ENCODE data around the gene VPS54. TPM values are rescaled to one million over a fixed set of nuclear protein-coding genes. Genes with fewer than 3 reads are reported as not detected.

The VPS54 gene
- total RNA-seq, 1 experiment from 2014 or later: 12.4 TPM

DNA sequence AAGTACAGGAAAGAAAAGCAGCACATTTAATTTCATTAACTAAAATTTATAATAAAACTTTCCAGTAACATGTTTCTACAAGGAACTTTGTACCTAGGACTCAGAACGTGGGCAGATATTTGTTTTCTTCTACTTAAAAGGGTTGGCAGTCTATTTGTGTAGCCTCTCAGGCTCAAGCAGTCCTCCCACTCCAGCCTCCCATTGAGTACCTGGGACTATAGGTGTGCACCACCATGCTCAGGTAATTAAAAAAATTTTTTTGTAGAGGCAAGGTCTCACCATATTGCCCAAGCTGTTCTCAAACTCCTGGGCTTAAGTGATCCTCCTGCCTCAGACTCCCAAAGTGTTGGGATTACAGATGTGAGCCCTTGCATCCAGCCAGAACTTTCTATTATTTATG lies 140.7 kb downstream of the VPS54 start:
- ATAC-seq (no peak), DNase-seq (ENCODE audit: low read depth, low spot score) (no peak)
- Histone ChIP-seq H3K4me1 (ENCODE audit: control insufficient read depth in 1 of 2, insufficient read depth in 2 of 2, low read length in 2 of 2) (no peaks in the 10 kb centered on the region), H3K27me3 (ENCODE audit: insufficient read depth, low read length) (no peaks in the 10 kb centered on the region), H3K9me2 (ENCODE audit: insufficient read depth) (no peaks in the 10 kb centered on the region), H3K36me3 (ENCODE audit: control insufficient read depth in 1 of 2, insufficient read depth in 2 of 2, low read length in 2 of 2) (0 out of 4 replicates have a peak, but pooled peaks cover 0 to 6% of the 10 kb centered on the region in 2 experiments), H3K4me3 (replicated peaks in 1 of 2; ENCODE audit: low read depth in 1 of 2, low read length in 2 of 2) (no peak overlapping the region), H3K4me2 (ENCODE audit: low read length) (no peak overlapping the region), H2AFZ (ENCODE audit: low read depth, low read length, poor library complexity, severe bottlenecking) (no peak overlapping the region), H3K79me2 (ENCODE audit: insufficient read depth, low read length) (no peaks in the 10 kb centered on the region), H3K9ac (ENCODE audit: low read length) (no peak overlapping the region), H3K27ac (ENCODE audit: low read depth, low read length) (no peak overlapping the region), H3K9me3 (ENCODE audit: control insufficient read depth in 1 of 2, insufficient read depth in 1 of 2, low read depth in 1 of 2, low read length in 2 of 2) (no peaks in the 10 kb centered on the region; a peak in 1 of 4 replicates), H4K20me1 (ENCODE audit: insufficient read depth) (no peaks in the 10 kb centered on the region)
- intact Hi-C loops (cut with micrococcal nuclease): no loop called here
- TF ChIP-seq POLR2AphosphoS5 (IDR thresholded peaks at IDR 0.05; ENCODE audit: low read depth, low read length) (no peak), CEBPB (IDR thresholded peaks at IDR 0.05; ENCODE audit: low read depth) (no peak), JUND (IDR thresholded peaks at IDR 0.05) (no peak), FOSL1 (IDR thresholded peaks at IDR 0.05; ENCODE audit: low read depth) (no peak)
- TF ChIP-seq, protein P1, sequence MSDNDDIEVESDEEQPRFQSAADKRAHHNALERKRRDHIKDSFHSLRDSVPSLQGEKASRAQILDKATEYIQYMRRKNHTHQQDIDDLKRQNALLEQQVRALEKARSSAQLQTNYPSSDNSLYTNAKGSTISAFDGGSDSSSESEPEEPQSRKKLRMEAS (IDR thresholded peaks at IDR 0.05): no peak
- ChIA-PET CTCF (interaction anchor here (0.7 to 1.0 kb wide), 2 partner anchors 17 to 180 kb away, joined by 3 read pairs; no protein-coding TSS in a partner anchor), RAD21 (ENCODE audit: low non-redundant PET in 1 of 2, low total read pairs in 2 of 2, uncharacterized antibody in 2 of 2, unreplicated experiment in 2 of 2) (no interaction called here), POLR2A (no interaction called here)
- BruUV-seq (replicated peaks): no TSS peak

DNA sequence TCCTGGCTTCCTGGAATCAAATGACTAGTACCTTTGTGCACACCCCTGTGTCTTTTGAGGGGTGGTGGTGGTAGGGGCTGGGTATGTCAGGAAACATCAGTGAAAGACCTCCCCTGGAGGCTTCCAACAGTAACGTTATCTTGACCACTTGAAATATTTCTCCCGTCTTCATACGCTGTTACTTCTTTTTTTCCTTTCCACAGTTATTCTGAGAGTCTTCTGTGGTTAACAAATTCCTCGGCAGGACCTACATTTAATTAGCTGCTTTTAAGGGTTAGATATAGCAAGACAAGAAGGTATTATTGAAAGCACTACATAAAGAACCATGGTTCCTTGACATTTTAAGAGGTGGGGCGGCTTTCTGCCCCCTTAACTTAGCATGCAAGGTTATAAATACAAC lies 142.9 kb downstream of the VPS54 start:
- no peaks in the 10 kb centered on the region; a peak in 1 of 4 replicates for H3K9me3 ChIP-seq (ENCODE audit: control insufficient read depth in 1 of 2, insufficient read depth in 1 of 2, low read depth in 1 of 2, low read length in 2 of 2)
- no peaks in the 10 kb centered on the region for H3K79me2 ChIP-seq (ENCODE audit: insufficient read depth, low read length)
- ChIA-PET CTCF (no interaction called here), POLR2A (no interaction called here), RAD21 (ENCODE audit: low non-redundant PET in 1 of 2, low total read pairs in 2 of 2, uncharacterized antibody in 2 of 2, unreplicated experiment in 2 of 2) (no interaction called here)
- no TSS peak for BruUV-seq (replicated peaks)
- no peak overlapping the region for H2AFZ ChIP-seq (ENCODE audit: low read depth, low read length, poor library complexity, severe bottlenecking)
- H3K9ac ChIP-seq (ENCODE audit: low read length): no peak overlapping the region
- no peak overlapping the region for H3K4me3 ChIP-seq (replicated peaks in 1 of 2; ENCODE audit: low read depth in 1 of 2, low read length in 2 of 2)
- TF ChIP-seq YY1 (IDR thresholded peaks at IDR 0.05; ENCODE audit: extremely low read depth, insufficient replicate concordance, low read depth, low read length) (no peak), EGR1 (IDR thresholded peaks at IDR 0.05; ENCODE audit: low read depth) (no peak), RAD21 (IDR thresholded peaks at IDR 0.05; ENCODE audit: low read depth) (no peak), ELF1 (IDR thresholded peaks at IDR 0.05; ENCODE audit: borderline replicate concordance, low read depth) (no peak), SIN3A (IDR thresholded peaks at IDR 0.05; ENCODE audit: low read depth) (no peak), SRF (IDR thresholded peaks at IDR 0.05; ENCODE audit: low read depth) (no peak), JUND (IDR thresholded peaks at IDR 0.05) (no peak), EZH2phosphoT487 (IDR thresholded peaks at IDR 0.05; ENCODE audit: borderline replicate concordance) (no peak), CEBPB (IDR thresholded peaks at IDR 0.05; ENCODE audit: low read depth) (no peak)
- peaks cover 6 to 7% of the 10 kb centered on the region in 2 experiments for H3K4me1 ChIP-seq (ENCODE audit: control insufficient read depth in 1 of 2, insufficient read depth in 2 of 2, low read length in 2 of 2)
- H3K27me3 ChIP-seq (ENCODE audit: insufficient read depth, low read length): no peaks in the 10 kb centered on the region
- DNase-seq (ENCODE audit: low read depth, low spot score) (no peak), ATAC-seq (no peak)
- no peak overlapping the region for H3K27ac ChIP-seq (ENCODE audit: low read depth, low read length)
- 0 out of 4 replicates have a peak, but pooled peaks cover 0 to 14% of the 10 kb centered on the region in 2 experiments for H3K36me3 ChIP-seq (ENCODE audit: control insufficient read depth in 1 of 2, insufficient read depth in 2 of 2, low read length in 2 of 2)
- no peaks in the 10 kb centered on the region for H4K20me1 ChIP-seq (ENCODE audit: insufficient read depth)
- no peaks in the 10 kb centered on the region for H3K9me2 ChIP-seq (ENCODE audit: insufficient read depth)
- H3K4me2 ChIP-seq (ENCODE audit: low read length): no peak overlapping the region
- intact Hi-C loops (cut with micrococcal nuclease): no loop called here
